Measurements from ENCODE around the gene SLFN14. TPM values are rescaled to one million over a fixed set of nuclear protein-coding genes. Genes with fewer than 3 reads are reported as not detected.
"Not testable (repeated sequence)": the region's sequence is repeated elsewhere in the genome, so short reads cannot be mapped to it uniquely, and the experiment has no call there.

The SLFN14 gene
- total RNA-seq, 1 donor from 2014 or later = not detected

DNA sequence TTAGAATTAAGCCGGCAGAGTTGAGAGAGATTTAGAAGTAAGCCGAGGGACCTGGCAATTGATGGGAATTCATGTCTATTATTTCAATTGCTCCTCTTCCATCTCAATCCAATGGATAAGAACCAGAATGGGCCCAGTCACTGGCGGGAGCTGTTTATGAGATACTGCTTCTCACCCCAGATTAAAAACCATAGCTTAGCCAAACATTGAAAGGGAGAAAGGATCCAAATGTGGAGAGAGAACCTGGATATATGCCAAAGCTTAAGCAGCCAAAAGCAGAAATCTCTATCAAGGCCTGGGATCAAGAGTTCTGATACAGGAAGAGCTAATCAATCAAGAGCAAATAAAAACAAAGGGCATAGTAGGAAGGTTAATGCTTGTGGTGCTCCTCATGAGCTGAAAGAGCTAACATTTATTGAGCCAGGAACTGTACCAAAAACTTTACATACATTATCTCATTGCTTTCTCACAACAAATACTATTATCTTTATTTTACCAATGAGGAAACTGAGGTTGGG, 26.0 kb downstream of the SLFN14 start:
- no peaks in the 10 kb centered on the region for H3K9me3 Mint-ChIP-seq
- H3K4me3 Mint-ChIP-seq (ENCODE audit: low read depth) = peak overlapping the region; percentile 88
- peak overlapping the region; percentile 74 for H3K27ac Mint-ChIP-seq
- no peak for DNase-seq (ENCODE audit: low spot score)
- peaks cover 40% of the 10 kb centered on the region for H3K4me1 Mint-ChIP-seq (ENCODE audit: low read depth)
- intact Hi-C loops (cut with micrococcal nuclease) = loop anchor here (5.0 kb wide), 2 partner anchors 213 to 487 kb away; no protein-coding TSS in a partner anchor
- H3K36me3 Mint-ChIP-seq (ENCODE audit: low read depth) = peaks cover 37% of the 10 kb centered on the region
- H3K27me3 Mint-ChIP-seq (ENCODE audit: low read depth) = no peaks in the 10 kb centered on the region

DNA sequence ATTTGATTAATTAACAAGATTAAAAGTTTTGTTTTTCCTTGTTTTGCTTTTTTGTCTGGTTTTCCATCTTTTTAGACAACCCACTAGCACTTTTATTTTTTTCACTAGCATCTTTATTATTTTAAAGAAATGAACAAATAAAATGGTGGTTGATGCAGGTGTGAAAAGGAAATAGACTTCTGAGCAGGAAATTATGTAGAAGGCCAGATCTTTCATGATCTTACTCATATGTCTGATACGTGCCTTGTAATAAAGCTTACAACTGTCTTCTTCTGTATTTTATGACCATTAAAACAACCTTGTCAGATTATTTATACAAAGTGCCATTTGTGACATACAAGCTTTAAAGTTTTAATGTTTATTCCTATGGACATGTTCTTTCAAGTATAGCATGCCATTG, 29.5 kb downstream of the SLFN14 start:
- intact Hi-C loops (cut with micrococcal nuclease) = loop anchor here (2.0 kb wide), 1 partner anchor 316 kb away; no protein-coding TSS in a partner anchor
- no peak overlapping the region for H3K4me3 Mint-ChIP-seq (ENCODE audit: low read depth)

DNA sequence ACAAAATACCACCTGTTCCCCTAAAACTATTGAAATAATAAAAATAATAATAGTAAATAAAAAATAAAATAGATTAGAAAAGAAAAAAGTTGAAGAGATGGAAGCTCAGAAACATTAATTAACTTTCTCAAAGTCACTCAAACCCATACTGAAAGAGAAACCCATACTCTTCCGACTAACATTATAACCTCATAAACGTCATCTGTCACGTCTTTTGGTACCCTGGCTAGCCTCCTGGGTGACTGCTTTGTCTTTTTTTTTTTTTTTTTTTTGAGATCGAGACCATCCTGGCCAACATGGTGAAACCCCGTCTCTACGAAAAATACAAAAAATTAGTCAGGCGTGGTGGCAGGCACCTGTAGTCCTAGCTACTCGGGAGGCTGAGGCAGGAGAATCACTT, 30.8 kb downstream of the SLFN14 start:
- intact Hi-C loops (cut with micrococcal nuclease) = loop anchor here (2.0 kb wide), 1 partner anchor 315 kb away; no protein-coding TSS in a partner anchor
- Mint-ChIP-seq H3K9me3 (peaks cover 6% of the 10 kb centered on the region), H3K27me3 (ENCODE audit: low read depth) (no peaks in the 10 kb centered on the region), H3K4me3 (ENCODE audit: low read depth) (peak overlapping the region; percentile 34), H3K27ac (no peak overlapping the region), H3K4me1 (ENCODE audit: low read depth) (peaks cover 61% of the 10 kb centered on the region), H3K36me3 (ENCODE audit: low read depth) (peaks cover 69% of the 10 kb centered on the region)
- DNase-seq (ENCODE audit: low spot score) = no peak

More for the DNA sequence above, 29.5 kb downstream of the SLFN14 start:
- Mint-ChIP-seq H3K9me3 (peaks cover 6% of the 10 kb centered on the region), H3K4me1 (ENCODE audit: low read depth) (peaks cover 50% of the 10 kb centered on the region), H3K27me3 (ENCODE audit: low read depth) (no peaks in the 10 kb centered on the region), H3K27ac (peak overlapping the region; percentile 5), H3K36me3 (ENCODE audit: low read depth) (peaks cover 63% of the 10 kb centered on the region)
- DNase-seq (ENCODE audit: low spot score) = no peak

DNA sequence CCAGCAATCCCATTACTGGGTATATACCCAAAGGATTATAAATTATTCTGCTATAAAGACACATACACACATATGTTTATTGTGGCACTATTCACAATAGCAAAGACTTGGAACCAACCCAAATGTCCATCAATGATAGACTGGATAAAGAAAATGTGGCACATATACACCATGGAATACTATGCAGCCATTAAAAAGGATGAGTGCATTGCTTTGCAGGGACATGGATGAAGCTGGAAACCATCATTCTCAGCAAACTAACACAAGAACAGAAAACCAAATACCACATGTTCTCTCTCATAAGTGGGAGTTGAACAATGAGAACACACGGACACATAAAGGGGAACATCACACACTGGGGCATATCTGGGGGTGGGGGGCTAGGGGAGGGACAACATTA, 31.3 kb downstream of the SLFN14 start:
- Mint-ChIP-seq H3K4me1 (ENCODE audit: low read depth) (peaks cover 61% of the 10 kb centered on the region), H3K27ac (peak overlapping the region; percentile 31), H3K36me3 (ENCODE audit: low read depth) (peaks cover 67% of the 10 kb centered on the region)
- DNase-seq (ENCODE audit: low spot score); H3K27me3 Mint-ChIP-seq (ENCODE audit: low read depth); H3K9me3 Mint-ChIP-seq; H3K4me3 Mint-ChIP-seq (ENCODE audit: low read depth); intact Hi-C loops (cut with micrococcal nuclease): not testable (repeated sequence)

DNA sequence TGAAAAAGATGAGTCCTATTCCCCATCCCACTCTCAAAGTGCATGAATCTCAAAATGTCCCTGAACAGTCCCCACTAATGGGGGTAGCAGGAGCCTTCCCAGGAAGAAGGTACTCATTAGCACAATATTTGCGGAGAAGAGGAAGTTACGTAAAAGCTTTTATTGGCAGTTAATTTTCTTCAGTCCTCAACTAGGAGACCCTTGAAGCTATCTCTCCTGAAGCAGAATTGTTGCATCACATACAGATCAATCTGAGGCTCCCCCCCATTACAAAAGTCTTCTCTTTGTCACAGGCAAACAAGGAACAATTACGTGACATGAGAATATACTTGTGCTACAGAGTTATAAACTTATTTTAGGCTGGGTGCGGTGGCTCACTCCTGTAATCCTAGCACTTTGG, 37.3 kb downstream of the SLFN14 start:
- Mint-ChIP-seq H3K27me3 (ENCODE audit: low read depth) (no peaks in the 10 kb centered on the region), H3K36me3 (ENCODE audit: low read depth) (peaks cover 84% of the 10 kb centered on the region), H3K27ac (peak overlapping the region; percentile 52), H3K4me1 (ENCODE audit: low read depth) (peaks cover 85% of the 10 kb centered on the region), H3K9me3 (no peaks in the 10 kb centered on the region), H3K4me3 (ENCODE audit: low read depth) (no peak overlapping the region)
- no peak for DNase-seq (ENCODE audit: low spot score)
- intact Hi-C loops (cut with micrococcal nuclease) = loop anchor here (5.0 kb wide), 1 partner anchor 36 kb away; no protein-coding TSS in a partner anchor

DNA sequence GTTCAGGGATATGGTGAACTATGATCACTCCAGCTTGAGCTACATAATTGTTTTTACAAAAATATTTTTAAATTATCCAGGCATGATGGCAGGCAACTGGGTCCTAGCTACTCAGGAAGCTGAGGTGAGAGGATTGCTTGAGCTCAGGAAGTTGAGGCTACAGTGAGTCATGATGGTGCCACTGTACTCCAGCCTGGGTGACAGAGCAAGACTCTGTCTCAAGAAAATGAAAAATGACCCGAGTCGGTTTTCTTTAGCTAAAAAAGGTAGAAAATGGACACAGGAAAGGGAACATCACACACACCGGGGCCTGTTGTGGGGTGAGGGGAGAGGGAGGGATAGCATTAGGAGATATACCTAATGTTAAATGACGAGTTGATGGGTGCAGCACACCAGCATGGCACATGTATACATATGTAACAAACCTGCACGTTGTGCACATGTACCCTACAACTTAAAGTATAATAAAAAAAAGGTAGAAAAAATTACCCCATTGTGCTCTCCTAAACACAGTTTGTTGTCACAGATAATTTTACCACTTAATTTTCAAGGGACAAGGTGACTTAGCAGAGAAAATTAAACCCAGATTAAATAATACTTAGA, 38.9 kb downstream of the SLFN14 start:
- peak; percentile 23 for DNase-seq (ENCODE audit: low spot score)
- peaks cover 85% of the 10 kb centered on the region for H3K36me3 Mint-ChIP-seq (ENCODE audit: low read depth)
- H3K27me3 Mint-ChIP-seq (ENCODE audit: low read depth); H3K9me3 Mint-ChIP-seq: not testable (repeated sequence)
- intact Hi-C loops (cut with micrococcal nuclease) = loop anchor here (5.0 kb wide), 1 partner anchor 34 kb away; no protein-coding TSS in a partner anchor
- H3K4me3 Mint-ChIP-seq (ENCODE audit: low read depth) = peak overlapping the region; percentile 67
- peak overlapping the region; percentile 93 for H3K27ac Mint-ChIP-seq
- peaks cover 85% of the 10 kb centered on the region for H3K4me1 Mint-ChIP-seq (ENCODE audit: low read depth)

DNA sequence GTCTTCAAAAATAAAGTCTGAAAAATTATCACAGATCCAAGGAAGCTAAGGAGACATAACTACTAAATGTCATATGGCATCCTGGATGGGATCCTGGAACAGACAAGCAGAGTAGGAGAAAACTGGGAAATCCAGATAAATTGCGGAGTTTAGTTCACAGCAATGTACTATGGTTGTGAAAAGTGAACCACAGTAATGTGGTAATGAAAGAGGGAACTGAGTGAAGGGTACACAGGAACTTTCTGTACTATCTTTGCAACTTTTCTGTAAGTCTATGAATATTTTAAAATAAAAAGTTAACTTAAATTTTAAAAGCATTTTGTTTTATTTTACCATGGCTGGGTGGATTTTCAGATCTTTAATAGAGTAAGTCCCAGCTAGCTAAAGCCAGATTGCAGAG, 39.5 kb downstream of the SLFN14 start:
- Mint-ChIP-seq H3K9me3 (no peaks in the 10 kb centered on the region), H3K27ac (peak overlapping the region; percentile 93), H3K4me3 (ENCODE audit: low read depth) (no peak overlapping the region), H3K27me3 (ENCODE audit: low read depth) (no peaks in the 10 kb centered on the region), H3K4me1 (ENCODE audit: low read depth) (peaks cover 83% of the 10 kb centered on the region), H3K36me3 (ENCODE audit: low read depth) (peaks cover 83% of the 10 kb centered on the region)
- intact Hi-C loops (cut with micrococcal nuclease) = loop anchor here (5.0 kb wide), 1 partner anchor 34 kb away; no protein-coding TSS in a partner anchor
- no peak for DNase-seq (ENCODE audit: low spot score)

DNA sequence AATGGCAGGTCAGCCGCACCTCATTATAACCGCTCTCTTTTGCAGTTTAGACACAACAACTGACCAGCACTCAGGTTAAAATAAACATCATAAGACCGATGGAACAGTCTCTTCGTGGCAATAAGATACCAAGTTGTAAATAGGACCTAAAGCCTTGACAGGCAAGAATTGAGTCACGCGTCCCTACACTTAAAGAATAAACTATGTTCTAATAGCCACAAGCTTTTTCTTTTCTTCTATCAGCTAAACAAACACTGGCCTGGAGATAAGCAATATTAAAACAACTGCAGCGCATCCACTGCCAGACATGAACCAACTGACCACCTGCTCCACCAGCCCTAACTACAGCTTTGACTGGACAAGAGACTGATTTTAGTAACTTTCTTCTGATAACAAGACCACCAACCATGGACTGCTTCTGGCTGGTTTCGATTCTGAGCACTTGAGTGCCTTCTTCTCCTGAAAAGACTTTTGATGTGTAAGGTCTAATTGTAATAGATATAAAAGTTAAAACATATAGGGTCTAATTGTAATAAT, 40.6 kb downstream of the SLFN14 start:
- H3K36me3 Mint-ChIP-seq (ENCODE audit: low read depth) = peaks cover 81% of the 10 kb centered on the region
- H3K9me3 Mint-ChIP-seq = no peaks in the 10 kb centered on the region
- no peak overlapping the region for H3K4me3 Mint-ChIP-seq (ENCODE audit: low read depth)
- H3K4me1 Mint-ChIP-seq (ENCODE audit: low read depth) = peaks cover 75% of the 10 kb centered on the region
- DNase-seq (ENCODE audit: low spot score) = no peak
- intact Hi-C loops (cut with micrococcal nuclease) = loop anchor here (5.0 kb wide), 1 partner anchor 33 kb away; no protein-coding TSS in a partner anchor
- peak overlapping the region; percentile 51 for H3K27ac Mint-ChIP-seq
- H3K27me3 Mint-ChIP-seq (ENCODE audit: low read depth) = no peaks in the 10 kb centered on the region

DNA sequence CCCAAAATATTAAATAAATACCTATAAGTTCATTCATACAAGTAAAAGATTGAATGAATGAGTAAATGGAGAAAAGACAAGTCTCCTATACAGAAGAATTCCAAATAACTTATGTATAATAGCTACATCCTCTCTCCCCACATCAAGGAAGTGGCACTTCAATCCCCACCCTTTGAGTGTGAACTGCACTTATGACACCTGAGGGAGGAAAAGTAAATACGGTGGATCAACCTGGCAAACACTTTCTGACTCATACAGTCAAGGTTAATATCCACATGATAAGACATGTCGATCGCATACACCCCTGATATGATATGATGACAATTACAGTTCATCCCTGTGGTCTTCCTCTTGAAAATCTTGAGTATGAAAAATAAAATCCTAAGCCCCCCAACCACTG, 41.2 kb downstream of the SLFN14 start:
- H3K36me3 Mint-ChIP-seq (ENCODE audit: low read depth) = peaks cover 83% of the 10 kb centered on the region
- peaks cover 74% of the 10 kb centered on the region for H3K4me1 Mint-ChIP-seq (ENCODE audit: low read depth)
- no peaks in the 10 kb centered on the region for H3K9me3 Mint-ChIP-seq
- DNase-seq (ENCODE audit: low spot score) = no peak
- intact Hi-C loops (cut with micrococcal nuclease) = no loop called here
- no peaks in the 10 kb centered on the region for H3K27me3 Mint-ChIP-seq (ENCODE audit: low read depth)
- peak overlapping the region; percentile 51 for H3K27ac Mint-ChIP-seq
- no peak overlapping the region for H3K4me3 Mint-ChIP-seq (ENCODE audit: low read depth)

DNA sequence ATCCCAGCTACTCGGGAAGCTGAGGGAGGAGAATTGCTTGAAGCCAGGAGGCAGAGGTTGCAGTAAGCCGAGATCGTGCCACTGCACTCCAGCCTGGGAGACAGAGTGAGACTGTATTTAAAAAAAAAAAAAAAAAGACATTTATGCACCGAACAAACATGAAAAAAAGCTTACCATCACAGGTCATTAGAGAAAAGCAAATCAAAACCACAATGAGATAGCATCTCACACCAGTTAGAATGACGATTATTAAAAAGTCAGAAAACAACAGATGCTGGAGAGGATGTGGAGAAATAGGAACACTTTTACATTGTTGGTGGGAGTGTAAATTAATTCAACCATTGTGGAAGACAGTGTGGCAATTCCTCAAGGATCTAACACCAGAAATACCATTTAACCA, 42.2 kb downstream of the SLFN14 start:
- DNase-seq (ENCODE audit: low spot score); intact Hi-C loops (cut with micrococcal nuclease); H3K27me3 Mint-ChIP-seq (ENCODE audit: low read depth); H3K9me3 Mint-ChIP-seq: not testable (repeated sequence)
- Mint-ChIP-seq H3K4me1 (ENCODE audit: low read depth) (peaks cover 71% of the 10 kb centered on the region), H3K4me3 (ENCODE audit: low read depth) (peak overlapping the region; percentile 16), H3K36me3 (ENCODE audit: low read depth) (peaks cover 83% of the 10 kb centered on the region), H3K27ac (peak overlapping the region; percentile 57)

DNA sequence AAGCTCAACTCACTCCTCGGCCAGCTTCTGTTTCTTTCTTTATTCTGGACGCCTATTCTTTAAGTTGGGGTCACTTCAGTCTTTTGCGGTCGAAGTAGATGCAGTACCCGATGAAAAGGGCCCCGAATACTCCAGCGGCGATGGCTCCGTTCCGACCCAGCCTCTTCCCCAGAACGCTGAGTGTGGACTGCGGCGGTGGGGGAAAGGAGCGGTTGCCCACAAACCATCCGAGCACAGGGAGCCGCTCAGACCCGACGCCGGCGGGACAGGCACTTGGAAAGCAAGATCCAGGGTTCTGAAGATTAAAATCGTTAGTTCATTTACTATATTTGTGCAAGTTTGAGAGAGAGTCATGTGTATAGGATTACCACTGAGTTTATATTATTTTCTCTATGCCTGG, 45.6 kb downstream of the SLFN14 start:
- Mint-ChIP-seq H3K27ac (no peak overlapping the region), H3K36me3 (ENCODE audit: low read depth) (peaks cover 88% of the 10 kb centered on the region), H3K27me3 (ENCODE audit: low read depth) (no peaks in the 10 kb centered on the region), H3K4me3 (ENCODE audit: low read depth) (no peak overlapping the region), H3K9me3 (no peaks in the 10 kb centered on the region), H3K4me1 (ENCODE audit: low read depth) (peaks cover 67% of the 10 kb centered on the region)
- DNase-seq (ENCODE audit: low spot score) = no peak
- intact Hi-C loops (cut with micrococcal nuclease) = no loop called here

DNA sequence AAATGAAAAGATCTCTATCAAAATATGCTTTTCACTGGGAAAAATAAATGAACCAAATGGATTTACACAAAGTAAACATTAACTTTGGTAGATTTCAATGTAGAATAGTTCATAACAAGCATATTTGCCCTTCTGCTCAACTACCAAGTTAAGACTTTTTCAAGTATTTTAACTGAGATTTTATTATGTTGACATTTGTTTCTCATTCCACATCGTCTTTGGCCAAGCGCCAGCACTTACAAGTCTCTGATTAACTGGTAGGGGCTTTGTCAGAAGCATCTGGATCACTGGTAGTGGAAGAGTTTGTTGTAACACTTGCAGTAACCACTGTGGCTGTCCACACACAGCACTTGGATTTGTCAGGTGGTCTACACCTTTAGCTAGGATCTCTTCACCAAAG, 46.1 kb downstream of the SLFN14 start:
- H3K27me3 Mint-ChIP-seq (ENCODE audit: low read depth) = no peaks in the 10 kb centered on the region
- peaks cover 62% of the 10 kb centered on the region for H3K4me1 Mint-ChIP-seq (ENCODE audit: low read depth)
- no peak for DNase-seq (ENCODE audit: low spot score)
- no peak overlapping the region for H3K4me3 Mint-ChIP-seq (ENCODE audit: low read depth)
- H3K9me3 Mint-ChIP-seq = no peaks in the 10 kb centered on the region
- intact Hi-C loops (cut with micrococcal nuclease) = no loop called here
- H3K27ac Mint-ChIP-seq = no peak overlapping the region
- H3K36me3 Mint-ChIP-seq (ENCODE audit: low read depth) = peaks cover 87% of the 10 kb centered on the region

All from activated T-helper 2 cell treated with anti-CD3 and anti-CD28 coated beads, Interferon-gamma antibody, Interleukin-2, Interleukin-4, amounts not matched to agents 10 μg/mL and 5 μg/mL and 100 μg/mL, durations not matched to agents 14 hours and 24 hours and 36 hours (primary cell).